Inflammatory macrophage treated with lipopolysaccharide for 4 hours (primary cell): ENCODE measurements around the gene PARK7.
A peak's percentile ranks its signal among the peaks of the same experiment; 100 is the strongest.

Source experiments
- DNase-seq: peaks from one replicate; pipeline ENCODE4 v3.0.0-alpha.2; 2020

PARK7 gene

DNA sequence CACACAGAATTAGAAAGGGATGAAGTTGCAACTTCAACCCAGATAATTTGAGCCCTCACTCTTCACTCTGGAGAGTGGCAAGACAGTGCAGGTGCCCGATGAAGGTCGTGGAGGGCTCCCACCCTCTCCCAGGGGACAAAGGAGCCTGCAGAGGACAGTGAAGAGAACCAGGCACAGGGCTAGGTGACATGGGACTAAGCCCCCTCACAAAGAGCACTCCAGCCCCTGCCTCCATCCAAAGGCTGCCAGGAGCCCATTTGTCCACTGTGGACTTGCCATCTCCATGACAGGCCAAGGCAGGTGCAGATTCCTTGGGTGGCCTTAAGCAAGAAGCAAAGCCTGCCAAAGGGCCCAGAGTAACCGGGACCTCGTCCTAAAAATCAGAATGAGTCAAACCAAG lies 49.5 kb downstream of the PARK7 start:
- no peak for DNase-seq

DNA sequence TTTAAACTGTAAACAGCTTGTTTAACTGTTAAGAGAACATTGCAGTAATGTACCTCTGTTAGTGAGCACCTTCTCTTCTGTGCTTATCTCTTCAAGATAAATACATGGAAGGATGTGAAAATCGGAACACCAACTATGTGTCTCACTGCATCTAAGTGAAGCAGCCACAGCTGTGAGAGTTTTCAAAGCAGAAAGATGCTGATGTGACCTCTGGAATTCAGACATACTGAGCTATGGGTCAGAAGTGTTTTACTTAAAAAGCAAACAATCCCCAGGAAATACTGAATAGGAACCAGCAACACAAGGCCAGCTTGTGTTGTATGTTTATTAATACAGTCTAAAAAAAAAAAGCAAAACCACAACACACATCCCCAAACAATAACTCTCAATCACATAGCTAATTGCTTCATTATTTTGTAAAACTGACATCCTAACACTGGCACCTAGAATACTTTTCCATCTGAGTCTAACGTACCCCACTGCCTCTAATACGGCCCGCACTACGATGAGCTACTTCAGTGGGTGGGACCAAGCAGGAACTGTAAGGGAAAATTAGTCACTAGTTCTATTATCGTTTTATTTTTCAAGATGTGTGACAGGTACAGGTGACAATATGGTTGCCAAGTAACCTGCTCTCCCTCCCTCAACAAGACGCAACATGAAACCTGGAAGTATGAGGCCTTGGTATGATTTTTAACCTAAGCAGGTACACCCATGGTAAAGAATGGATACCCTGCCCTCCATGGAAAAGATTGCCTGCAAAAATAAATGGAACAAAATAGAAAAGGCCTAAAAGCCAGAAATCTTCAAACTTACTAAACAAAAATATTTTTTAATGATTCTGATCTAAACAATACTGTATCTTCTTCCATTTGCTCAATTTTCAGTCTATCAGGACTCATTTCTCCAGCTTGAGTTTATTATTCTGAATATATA lies 50.7 kb downstream of the PARK7 start:
- DNase-seq: no peak

DNA sequence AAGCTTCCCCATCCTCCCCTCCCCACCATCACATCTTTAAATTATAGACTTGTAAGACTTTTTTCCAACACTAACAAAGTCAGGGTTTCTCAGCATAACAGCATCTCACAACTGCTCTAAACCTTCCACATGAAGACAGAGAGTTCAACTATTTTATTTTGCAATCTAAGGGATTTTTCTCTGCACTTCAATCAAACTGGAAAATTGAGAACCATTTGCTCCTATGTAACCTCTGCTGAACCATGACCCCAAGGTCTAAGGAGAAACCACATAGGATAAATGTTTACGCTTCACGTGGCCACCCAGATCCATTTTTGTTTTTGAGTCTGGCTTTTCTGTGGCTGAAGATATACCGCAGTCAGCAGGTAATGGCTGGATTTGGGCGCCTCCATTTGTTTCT lies 51.4 kb downstream of the PARK7 start:
- DNase-seq: no peak

DNA sequence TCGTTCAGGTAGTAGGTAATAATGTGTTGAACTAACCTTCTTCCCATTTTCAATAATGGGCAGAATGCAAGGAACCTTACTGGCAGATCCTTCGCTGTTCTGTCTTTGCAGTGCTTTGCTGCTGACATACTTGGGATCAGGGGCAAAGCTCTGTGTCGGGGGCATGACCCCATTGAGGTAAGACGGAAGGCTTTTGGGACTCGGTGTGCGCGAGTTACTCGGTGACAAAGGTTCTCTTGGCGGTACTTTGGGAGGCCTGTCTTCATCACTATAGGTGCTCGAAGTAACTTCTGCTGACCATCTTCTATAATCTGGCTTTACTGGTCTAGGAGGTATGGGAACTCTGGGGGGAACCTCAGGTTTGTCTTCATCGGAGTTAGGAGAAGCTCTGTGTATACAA lies 51.9 kb downstream of the PARK7 start:
- no peak for DNase-seq

DNA sequence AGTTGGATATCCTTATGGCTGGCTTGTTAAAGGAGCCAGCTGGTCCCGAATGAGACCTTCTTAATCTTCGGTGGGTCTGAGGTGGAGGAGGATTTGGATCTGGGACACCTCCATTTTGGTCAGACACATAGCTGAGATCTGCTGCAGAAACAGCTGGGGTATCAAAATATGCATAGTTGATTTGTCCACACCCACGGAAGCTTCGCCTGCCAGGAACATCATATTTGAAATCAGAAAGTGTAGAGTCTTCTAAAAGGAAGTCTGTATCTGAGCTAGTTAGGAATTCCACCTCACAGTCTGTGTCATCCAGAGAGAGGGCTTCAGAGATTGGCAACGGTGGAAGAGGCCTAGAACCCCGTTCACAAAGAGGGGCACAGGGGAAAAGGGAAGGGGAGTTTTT lies 52.3 kb downstream of the PARK7 start:
- DNase-seq: no peak

DNA sequence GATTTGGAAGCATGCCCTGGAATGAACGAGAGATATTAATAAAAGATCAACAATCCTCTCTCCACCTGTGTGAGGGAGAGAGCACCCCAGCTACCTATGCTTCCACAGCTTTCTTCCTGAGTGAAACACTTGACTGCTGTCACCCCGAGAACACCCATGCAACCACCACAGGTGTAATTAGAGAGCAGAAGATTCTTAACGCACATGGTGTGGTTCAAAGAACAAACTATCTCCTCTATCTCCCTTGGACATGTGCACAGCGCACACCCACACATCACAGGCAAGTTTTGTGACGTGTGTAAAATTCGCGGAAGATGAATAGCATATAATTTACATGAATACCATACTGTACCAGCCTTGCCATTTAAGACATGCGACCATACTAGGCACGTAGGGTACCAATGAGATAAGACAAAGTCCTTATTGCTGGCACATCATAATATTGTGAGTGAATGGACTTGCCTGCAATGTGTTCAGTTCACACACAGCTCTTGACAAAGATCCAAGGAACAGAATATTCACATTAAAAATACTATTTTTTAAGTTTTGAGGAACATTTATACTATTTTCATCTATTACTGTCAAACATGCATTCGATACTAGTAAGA lies 53.0 kb downstream of the PARK7 start:
- DNase-seq: no peak

DNA sequence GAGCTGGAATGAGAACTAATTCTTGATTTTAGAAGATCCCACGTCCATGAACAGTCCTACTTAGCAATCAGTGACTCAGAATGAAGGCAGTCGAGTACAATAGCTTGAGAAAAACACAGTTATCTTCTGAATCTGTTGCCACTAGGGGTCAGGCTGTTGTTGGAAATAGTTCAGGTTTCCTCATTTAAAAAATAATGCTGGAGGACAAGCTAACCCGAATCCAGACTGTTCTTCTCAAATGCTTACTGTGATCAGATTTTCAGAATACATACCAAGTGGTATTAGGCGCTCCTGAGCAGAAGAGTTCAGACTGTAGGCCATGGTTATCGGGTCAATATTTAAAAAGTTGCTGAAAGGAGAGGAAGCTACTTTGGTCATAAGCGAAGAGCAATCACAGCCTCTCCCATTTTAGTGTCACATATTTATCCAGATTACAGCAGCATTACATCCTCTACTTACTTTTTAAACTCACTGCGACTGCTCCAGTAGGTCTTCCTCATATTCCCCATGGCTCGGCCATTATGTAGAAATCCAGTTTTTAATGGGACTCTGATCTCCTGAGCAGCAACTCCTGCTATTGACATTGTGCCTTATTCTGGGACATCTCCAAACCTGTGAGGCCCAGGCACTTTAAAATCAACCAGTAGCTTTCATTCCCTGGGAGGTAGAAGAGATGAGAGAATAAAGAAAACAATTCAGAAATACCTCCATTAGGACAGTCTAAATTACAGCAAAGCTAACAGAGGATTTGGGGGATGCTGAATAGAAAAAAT lies 53.7 kb downstream of the PARK7 start:
- DNase-seq: peak; percentile 73

DNA sequence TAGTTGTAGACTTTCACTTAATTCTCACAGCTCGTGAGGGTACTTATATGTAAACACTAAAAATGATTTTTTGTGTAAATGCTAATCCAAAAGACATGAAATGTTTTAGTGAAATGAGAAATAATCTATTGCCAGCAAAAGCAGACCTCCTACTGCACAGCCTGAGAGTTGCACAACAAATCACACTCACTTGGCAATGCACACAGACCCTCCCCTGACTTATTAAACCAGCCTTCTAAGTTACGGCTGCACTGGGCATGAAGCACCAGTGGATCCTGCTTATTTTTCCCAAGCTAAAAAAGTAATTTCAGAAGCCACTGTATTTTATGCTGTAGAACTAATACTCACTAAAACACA lies 54.3 kb downstream of the PARK7 start:
- no peak for DNase-seq

DNA sequence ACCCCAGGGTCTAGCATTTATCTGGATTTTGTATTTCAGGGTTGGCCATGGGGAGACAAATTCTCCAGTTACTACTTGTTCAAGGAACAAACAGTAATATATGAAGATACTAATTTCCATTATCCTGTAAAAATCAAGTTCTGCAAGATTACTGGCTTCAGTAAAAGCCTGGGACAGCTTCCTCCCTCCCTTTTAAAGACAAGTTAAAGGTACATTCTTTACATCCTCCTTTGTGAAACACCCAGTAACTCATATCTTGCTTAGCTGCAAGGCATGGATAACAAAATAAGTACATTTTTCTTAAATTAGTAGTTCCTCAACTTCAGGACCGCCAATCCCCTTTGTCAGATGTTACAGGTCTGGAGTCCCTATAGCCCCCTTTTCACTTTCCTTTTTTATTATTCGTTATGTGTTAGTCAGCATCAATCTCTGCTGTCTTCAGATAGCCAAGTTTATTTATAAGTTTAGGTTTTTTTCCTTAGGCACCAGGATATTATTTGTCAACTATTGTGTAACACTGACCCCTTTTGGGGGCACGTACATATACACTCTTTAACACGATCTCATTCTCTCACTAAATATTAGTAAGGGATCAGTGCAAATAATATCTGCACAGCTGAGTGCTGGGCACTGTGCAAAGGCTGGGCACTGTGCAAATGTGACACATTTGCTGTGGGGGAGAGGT lies 54.8 kb downstream of the PARK7 start:
- DNase-seq: no peak

DNA sequence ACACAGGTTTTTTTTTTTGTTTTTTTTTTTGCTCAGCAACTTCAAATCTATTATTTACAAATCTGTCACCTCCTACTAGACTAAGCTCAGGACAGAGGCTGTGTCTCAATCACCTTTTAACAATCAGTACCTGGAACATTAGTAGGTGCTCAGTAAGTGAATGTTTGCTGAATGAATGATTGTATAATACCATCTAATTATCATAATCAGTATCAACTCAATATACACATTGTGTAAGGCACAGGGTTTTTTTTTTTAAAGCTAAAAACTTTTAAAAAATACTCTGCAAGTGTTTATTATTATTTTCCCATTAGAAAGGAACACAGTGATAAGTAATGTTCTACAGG lies 55.4 kb downstream of the PARK7 start:
- DNase-seq: no peak

DNA sequence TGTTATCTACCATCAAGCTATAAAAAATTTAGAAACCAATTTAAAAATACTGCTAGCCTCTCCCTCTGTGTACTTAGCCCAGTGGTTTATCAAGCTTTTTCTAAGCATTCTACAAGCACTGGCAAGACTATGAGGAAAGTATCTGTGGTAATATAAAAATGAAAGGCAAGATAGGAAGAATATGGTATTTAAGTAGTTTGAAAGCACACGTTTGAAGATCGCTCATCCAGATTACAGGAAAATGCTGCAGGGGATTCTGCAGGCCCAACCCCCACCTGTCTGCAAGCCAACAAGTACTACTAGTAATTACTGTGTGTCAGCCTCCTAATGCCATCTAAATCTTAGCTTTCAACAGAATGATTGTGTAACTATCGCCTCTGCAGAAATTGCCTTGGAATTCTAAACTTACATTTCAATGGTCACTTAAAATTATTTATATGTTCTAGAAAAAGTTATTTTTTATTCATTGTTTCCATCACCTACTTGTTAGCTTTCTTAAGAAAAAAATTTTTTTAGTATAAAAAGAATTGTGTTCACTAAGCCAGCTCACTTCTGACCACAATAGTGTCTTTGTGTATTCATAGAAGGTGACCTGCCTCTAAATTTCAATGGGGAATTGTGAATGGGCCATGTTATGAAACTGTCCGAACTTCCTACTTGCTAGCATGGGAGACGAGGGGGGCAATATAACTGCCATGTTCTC lies 56.1 kb downstream of the PARK7 start:
- DNase-seq: no peak

DNA sequence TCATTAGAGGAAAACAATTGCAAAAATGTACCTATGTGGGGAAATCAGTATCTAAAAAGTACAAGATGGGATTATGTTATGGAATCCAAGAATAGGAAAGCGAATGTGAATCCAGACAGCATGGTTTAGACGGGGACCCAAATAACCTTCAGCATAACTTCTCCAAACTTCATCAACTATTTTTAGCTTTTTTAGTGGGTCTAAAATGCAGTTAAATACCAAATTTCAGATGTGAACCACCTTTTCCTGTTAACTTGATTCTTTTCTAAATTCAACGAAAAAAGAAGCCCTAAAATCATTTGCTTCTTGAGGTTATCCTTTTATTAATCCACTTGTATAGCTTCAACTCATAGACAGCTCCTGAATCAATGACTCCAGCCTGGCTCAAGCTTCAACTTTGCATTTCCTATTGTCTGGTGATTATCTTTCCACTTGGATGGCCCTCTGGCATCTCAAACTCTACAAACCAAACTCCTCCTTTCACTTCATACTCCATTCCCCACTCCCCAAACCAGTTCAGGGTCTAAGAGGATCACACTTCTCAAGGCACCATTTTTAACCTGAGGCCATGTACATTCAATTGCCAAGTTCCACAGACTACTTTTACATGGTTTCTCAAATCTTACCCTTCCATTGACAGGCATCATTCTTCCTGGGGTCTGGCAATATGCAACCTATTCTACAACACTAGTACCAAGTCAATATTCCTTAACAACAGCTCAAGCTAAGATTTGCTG lies 57.1 kb downstream of the PARK7 start:
- DNase-seq: no peak

DNA sequence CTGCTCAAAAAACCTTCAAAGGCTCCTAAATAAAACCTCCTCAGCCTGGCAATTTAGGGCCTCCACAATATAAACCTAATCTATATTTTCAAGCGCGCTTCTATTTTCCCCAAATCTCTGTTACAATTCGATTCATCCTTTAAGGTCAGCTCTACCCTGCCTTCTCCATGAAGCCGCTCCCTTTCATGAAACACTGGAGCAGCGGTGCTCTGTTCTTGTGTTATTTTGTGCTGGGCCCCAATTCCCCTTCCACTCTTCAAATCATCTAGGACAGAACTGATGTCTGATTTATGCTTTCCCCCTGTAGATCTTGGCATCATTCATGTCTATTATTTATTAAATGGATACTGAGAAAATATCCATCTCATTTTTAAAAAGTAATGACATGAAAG lies 57.7 kb downstream of the PARK7 start:
- no peak for DNase-seq

DNA sequence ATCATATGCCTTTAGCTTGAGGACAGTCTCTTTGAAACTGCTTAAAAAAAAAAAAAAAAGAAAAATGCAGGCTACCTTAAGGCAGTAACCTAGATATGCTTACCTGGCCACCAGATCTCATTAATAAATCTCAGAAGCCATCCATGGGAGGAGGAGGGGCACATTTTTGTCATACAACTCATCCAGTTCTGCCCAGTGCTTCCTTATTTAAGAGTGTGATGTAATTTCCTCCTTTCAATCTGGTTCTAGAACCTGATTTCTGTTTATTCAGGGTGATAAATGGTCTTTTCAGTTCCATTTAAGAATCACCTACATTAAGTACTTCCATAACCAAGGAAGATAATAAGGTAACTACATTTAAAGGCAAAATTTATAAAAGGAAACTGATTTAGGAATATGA lies 58.5 kb downstream of the PARK7 start:
- DNase-seq: peak; percentile 63

DNA sequence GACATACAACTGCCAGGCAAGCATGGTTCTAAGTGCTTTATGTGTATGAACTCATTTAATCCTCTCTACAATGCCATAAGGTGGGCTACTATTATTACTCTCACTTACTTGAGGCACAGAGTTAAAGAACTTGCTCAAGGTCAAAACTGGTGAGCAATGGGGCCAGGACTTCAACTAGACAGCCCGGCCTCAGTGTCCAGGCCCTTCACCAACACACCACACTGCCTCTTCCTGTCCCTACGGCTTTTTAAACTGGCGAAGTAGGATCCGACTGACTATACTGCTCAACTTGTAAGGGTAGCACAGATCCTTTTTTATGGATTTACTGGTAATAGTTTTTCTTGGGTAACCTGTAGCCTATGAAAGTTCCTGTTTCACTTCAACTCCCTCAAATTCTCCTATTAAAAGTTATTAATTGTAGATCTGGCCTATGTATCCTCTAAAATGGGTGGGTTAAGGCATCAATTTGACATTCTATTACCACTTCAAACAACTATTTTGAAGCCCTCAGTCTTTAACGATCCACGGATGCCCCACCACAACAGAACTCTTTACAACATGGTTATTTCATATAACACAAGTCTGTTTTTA lies 60.3 kb downstream of the PARK7 start:
- no peak for DNase-seq

DNA sequence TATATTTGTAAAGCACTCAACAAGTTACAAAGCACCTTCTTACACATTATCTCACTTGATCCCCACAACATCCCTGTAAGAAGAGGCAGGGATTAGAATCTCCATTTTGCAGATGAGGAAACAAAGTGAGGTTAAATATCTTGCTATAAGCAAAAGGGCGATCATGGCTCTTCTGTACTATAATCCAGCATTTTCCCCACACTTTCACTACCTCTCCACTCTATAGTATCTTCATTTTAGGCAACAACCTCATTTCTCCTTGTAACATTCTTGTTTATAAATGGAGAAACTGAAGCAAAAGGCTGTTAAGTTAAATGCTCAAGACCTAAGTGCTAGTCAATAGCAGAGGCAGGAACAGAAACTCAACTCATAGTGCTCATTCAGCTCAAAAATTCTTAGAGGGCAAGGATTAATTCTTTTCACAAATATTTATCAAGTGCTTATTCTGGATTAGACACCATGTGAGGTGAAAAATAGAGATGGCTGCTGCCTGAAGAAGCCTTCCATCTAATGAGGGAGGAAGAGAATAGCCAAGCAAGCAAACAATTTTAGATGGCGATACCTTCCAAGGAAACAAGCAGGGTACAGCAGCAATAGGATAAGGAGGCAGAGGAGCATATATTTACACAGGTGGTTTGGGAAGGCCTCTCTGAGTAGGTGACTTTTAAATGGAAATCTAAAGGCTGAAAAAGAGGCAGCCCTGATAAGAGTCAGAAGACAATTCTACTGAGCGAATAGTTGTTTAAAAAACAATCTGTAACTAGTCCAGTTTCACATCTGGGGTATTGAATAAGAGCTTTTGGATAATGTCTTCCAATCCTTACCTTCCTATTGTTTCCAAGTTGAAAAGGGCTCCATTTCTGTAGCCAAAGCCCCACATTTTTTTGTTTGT lies 61.1 kb downstream of the PARK7 start:
- DNase-seq: no peak

DNA sequence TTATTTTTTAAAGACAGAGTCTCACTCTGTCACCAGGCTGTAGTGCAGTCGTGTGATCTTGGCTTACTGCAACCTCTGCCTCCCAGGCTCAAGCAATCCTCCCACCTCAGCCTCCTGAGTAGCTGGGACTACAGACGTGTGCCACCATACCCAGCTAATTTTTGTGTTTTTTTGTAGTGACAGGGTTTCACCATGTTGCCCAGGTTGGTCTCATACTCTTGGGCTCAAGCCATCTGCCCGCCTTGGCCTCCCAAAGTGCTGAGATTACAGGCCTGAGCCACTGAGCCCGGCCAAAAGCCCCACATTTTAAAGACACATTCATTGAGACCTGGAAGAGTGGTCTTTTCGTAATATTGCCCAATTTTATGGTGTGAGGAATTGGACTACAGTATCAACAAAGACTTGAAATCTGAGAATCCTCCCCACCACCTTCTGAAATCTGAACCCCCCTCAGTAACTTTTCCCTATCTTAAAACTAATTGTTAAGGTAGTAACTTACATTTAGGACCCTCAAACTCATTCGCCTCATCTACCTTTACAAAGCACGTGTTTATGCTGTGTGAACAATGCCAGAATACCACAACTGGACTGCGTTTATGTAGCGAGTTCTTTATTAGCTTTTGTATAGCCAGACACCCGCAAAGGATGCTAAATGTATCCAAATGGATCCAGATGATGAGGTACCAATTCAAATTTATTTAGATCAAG lies 61.9 kb downstream of the PARK7 start:
- DNase-seq: no peak

DNA sequence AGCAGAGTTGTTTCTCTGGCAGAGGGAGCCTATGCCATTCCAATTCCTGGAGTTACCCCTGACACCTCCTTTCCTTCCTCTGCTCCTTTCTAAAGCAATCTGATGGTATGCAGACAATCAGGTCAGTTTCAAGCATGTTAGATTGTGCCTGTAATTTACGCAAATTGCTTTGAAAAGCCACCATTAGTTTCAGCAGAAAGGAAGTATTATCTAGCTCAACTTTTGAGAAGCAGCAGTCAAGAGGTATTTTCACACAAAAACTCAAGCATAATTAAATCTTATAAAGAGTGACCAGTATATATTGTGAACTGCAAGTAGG lies 62.4 kb downstream of the PARK7 start:
- no peak for DNase-seq

DNA sequence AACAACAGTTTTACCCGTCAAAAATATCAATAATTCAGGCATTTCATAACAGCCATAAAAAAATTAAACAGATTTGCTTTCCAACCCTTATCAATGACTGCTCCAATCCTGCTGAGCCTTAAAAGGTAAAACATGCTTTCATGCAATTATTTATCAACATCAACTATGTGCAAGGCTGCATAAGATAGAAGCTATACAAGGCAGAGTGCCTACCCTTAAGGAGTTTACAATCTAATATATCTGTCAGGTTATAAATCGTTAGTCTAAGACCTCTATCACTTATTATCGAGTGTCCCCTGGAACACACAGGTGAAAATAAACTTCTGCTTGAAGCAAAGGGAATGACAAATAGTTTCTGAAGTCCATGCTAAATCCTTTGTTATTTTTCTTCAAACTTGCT lies 62.8 kb downstream of the PARK7 start:
- no peak for DNase-seq

DNA sequence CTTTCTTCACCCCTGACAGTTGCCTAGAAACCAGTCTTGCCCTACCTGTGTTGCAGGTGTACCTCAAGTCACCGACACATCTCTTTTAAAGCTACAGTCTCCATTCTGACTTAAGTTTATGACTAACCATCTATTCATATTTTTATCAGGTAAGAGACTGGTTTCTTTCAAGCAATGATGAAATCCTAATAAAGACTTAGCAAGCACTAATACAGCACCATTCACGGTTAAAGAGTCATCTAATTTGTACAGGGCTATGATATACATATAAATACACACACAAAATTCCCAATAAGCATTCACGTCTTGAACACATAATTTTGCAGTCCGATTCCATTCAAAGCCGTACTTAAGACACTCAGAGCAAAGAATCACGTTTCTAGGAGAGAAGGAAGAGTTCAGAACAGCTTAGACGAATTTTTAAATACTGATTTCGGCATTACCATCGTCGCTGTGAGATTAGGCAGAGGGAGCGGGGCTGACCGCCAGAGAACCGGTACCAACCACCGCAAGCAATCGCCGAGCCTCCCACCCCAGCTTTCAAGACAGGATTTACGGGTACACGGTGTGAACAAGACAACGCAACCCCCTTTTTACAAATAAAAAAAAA lies 63.7 kb downstream of the PARK7 start:
- DNase-seq: no peak
